ENCODE results near the gene MAMDC2. TPM values are rescaled to one million over a fixed set of nuclear protein-coding genes. Genes with fewer than 3 reads are reported as not detected.

The MAMDC2 gene
- total RNA-seq, 1 donor from 2014 or later: 0.60 TPM

DNA sequence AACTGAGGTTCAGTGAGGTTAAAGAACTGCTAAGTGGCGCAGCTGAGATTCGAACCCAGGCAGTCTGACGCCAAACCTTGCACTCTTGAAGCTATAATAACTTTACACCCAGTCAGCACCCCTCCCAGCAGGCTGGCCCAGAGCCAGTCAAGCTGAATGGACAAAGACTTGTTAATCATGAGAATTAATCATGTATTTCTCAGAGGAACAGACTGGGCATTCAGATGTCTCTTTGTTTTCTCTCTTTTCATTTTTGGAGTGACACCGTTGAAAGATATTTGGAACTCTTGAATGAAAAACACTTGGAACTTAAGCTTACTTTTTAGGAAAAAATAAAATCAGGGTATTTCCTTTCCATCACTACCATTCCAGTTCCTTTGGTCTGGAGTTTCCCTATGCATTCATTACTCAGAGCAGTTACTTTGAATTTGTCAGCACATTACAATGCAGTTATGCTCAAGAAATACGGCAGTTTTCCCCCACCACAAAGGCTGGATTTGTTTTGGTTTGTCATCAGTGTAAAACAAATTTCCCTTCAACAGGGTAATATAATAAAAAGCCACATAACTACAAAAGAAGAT is 22.6 kb upstream of the MAMDC2 start:
- TF ChIP-seq, protein P1, sequence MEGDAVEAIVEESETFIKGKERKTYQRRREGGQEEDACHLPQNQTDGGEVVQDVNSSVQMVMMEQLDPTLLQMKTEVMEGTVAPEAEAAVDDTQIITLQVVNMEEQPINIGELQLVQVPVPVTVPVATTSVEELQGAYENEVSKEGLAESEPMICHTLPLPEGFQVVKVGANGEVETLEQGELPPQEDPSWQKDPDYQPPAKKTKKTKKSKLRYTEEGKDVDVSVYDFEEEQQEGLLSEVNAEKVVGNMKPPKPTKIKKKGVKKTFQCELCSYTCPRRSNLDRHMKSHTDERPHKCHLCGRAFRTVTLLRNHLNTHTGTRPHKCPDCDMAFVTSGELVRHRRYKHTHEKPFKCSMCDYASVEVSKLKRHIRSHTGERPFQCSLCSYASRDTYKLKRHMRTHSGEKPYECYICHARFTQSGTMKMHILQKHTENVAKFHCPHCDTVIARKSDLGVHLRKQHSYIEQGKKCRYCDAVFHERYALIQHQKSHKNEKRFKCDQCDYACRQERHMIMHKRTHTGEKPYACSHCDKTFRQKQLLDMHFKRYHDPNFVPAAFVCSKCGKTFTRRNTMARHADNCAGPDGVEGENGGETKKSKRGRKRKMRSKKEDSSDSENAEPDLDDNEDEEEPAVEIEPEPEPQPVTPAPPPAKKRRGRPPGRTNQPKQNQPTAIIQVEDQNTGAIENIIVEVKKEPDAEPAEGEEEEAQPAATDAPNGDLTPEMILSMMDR (IDR thresholded peaks at IDR 0.05; ENCODE audit: unreplicated experiment): no peak
- H3K4me3 Mint-ChIP-seq (ENCODE audit: low read depth): no peak overlapping the region
- no peaks in the 10 kb centered on the region for H3K36me3 Mint-ChIP-seq (ENCODE audit: insufficient read depth)
- H3K27me3 Mint-ChIP-seq: no peaks in the 10 kb centered on the region
- H3K27ac Mint-ChIP-seq: no peak overlapping the region
- DNase-seq (ENCODE audit: low spot score, unreplicated experiment): no peak
- H3K4me1 Mint-ChIP-seq (ENCODE audit: low read depth): no peaks in the 10 kb centered on the region
- peaks cover 10% of the 10 kb centered on the region for H3K9me3 Mint-ChIP-seq (ENCODE audit: low read depth)

DNA sequence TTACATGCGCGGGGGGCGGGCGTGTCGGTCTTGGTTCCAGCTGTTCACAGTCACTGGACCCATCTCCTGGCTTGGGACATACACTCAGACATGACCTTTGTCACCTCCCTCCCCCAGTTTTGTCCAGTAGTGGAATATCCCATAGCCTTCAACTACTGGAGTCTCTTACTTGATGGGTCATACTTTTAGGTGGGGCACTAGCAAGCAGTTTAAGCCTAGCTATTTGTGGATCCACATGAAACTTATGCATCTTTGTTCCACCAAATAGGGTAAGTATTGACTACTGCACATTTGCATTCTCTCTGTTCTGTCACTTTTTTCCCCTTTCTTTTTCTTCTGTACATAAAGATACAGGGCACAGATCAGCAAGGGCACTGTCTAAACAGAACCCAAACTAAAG is 15.4 kb upstream of the MAMDC2 start:
- Mint-ChIP-seq H3K4me3 (ENCODE audit: low read depth) (no peak overlapping the region), H3K9me3 (ENCODE audit: low read depth) (peaks cover 10% of the 10 kb centered on the region), H3K36me3 (ENCODE audit: insufficient read depth) (no peaks in the 10 kb centered on the region), H3K4me1 (ENCODE audit: low read depth) (no peaks in the 10 kb centered on the region), H3K27me3 (no peaks in the 10 kb centered on the region), H3K27ac (no peak overlapping the region)
- DNase-seq (ENCODE audit: low spot score, unreplicated experiment): no peak
- TF ChIP-seq, protein P1 (IDR thresholded peaks at IDR 0.05; ENCODE audit: unreplicated experiment): no peak

DNA sequence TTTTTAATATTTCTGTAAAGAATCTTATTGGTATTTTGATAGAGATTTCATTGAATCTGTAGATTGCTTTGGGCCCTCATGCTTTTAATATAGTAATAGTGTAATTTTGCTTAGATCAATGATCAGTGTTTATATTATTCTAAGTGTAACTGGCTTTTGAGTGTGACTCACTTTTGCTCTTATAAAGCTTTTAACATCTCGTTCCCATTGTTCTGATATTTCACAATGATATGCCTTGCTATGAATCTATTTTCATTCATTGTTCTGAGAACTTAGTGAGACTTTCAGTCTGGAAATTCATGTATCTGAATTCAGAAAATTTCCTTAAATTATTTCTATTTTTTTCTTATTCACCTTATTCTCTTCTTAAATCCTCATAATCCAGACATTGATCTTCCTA is 13.5 kb upstream of the MAMDC2 start:
- TF ChIP-seq, protein P1 (IDR thresholded peaks at IDR 0.05; ENCODE audit: unreplicated experiment): no peak
- Mint-ChIP-seq H3K27me3 (no peaks in the 10 kb centered on the region), H3K4me1 (ENCODE audit: low read depth) (no peaks in the 10 kb centered on the region), H3K27ac (no peak overlapping the region), H3K36me3 (ENCODE audit: insufficient read depth) (no peaks in the 10 kb centered on the region), H3K9me3 (ENCODE audit: low read depth) (peaks cover 7% of the 10 kb centered on the region), H3K4me3 (ENCODE audit: low read depth) (no peak overlapping the region)
- DNase-seq (ENCODE audit: low spot score, unreplicated experiment): no peak

DNA sequence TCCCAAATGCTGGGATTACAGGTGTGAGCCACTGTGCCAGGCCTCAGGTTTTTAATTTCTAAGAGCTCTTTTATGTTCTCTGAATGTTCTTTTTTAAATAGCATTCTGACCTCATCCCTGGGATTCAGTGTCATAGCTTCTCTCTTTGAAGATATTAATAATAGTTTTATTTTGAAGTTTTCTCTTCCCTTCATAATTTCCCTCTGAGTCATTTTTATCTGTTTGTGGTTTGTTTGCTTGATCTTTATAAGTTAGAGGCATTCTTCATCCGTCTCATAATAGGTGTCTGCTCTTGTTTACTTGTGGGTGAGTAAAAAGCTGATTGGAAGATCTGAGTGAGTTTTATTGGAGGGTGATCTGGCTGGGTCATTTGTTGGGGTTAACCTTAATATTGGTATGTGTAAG is 12.5 kb upstream of the MAMDC2 start:
- Mint-ChIP-seq H3K9me3 (ENCODE audit: low read depth) (no peaks in the 10 kb centered on the region), H3K4me3 (ENCODE audit: low read depth) (no peak overlapping the region), H3K27ac (no peak overlapping the region), H3K27me3 (no peaks in the 10 kb centered on the region), H3K4me1 (ENCODE audit: low read depth) (no peaks in the 10 kb centered on the region), H3K36me3 (ENCODE audit: insufficient read depth) (no peaks in the 10 kb centered on the region)
- DNase-seq (ENCODE audit: low spot score, unreplicated experiment): no peak
- TF ChIP-seq, protein P1 (IDR thresholded peaks at IDR 0.05; ENCODE audit: unreplicated experiment): no peak

DNA sequence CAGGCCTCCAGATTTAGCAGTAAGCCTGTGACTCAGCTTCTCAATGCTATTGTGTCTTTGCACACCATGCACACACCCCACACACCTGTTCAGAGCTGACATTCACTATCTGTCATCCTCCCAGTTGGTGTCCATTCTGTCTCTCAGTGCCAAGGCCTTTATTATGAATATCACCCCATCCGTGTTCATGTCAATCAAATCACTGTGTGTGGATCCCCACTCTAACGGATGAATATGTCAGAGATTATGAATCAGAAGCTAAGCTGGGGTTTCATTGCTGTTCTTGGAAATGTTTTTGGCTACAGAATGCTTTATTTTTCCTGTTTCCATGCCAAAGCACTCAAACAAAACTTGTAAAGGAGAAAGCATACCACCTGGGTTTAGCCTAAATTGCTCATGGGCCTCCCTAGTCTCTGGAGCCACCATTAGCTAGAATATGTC is 9.4 kb upstream of the MAMDC2 start:
- no peak for DNase-seq (ENCODE audit: low spot score, unreplicated experiment)
- Mint-ChIP-seq H3K9me3 (ENCODE audit: low read depth) (peaks cover 6% of the 10 kb centered on the region), H3K4me3 (ENCODE audit: low read depth) (no peak overlapping the region), H3K36me3 (ENCODE audit: insufficient read depth) (peaks cover 3% of the 10 kb centered on the region), H3K27ac (no peak overlapping the region), H3K4me1 (ENCODE audit: low read depth) (no peaks in the 10 kb centered on the region), H3K27me3 (peaks cover 14% of the 10 kb centered on the region)
- TF ChIP-seq, protein P1 (IDR thresholded peaks at IDR 0.05; ENCODE audit: unreplicated experiment): no peak

All from progenitor cell of endocrine pancreas (in vitro differentiated cells).